ENCODE data around the gene ENAH.

The ENAH gene

DNA sequence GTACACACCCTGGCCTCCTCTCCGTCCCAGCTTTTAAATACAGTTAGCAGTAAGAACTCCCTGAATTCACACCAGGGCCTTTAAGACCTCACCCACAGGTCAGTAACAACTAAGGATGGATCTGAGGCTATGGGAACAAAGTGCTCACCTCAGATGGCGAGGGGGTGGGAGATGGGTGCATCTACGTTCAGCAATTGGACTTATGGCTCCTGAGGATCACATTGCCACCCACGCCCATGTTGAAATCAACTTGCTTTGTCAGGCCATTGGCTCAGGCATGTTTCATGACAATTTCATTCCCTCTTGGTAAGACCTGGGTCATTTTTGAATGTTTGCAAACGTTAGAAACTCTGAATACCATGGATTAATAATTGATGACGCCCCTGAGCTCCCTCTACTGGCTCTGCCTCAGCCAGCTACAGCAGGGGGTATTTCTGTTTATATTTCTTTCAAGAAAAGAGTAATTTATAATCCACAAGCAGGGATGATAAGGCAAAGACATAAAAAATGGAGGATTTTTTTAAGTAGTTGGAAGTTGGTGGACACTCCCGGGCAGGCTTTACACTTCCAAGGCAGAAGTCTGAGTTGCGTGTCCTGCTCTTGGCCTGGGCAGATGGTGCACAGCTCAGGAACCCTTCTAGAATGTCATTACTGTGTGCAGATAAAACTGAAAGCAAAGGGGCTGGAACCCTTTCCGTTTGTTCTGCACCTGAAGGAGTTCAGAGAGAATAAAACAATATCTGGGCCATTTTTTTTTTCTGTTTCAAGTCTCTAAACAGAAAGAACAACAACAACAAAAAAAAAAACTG lies 211.4 kb downstream of the ENAH start:
- Histone ChIP-seq H3K9me3 (ENCODE audit: control insufficient read depth, insufficient read depth, low read length) (no peaks in the 10 kb centered on the region), H3K9ac (ENCODE audit: low read depth, low read length) (no peak overlapping the region), H3K36me3 (ENCODE audit: insufficient read depth, low read length) (no peaks in the 10 kb centered on the region), H3K4me1 (ENCODE audit: insufficient read depth, low read length) (peaks cover 9% of the 10 kb centered on the region)

GRCh38 chr1:225440380-225441221 lies 212.3 kb downstream of the ENAH start:
- Histone ChIP-seq H3K9me3 (ENCODE audit: control insufficient read depth, insufficient read depth, low read length) (no peaks in the 10 kb centered on the region), H3K4me1 (ENCODE audit: insufficient read depth, low read length) (peaks cover under 1% of the 10 kb centered on the region), H3K36me3 (ENCODE audit: insufficient read depth, low read length) (no peaks in the 10 kb centered on the region), H3K9ac (ENCODE audit: low read depth, low read length) (no peak overlapping the region)

GRCh38 chr1:225437710-225438437 lies 215.0 kb downstream of the ENAH start:
- Histone ChIP-seq H3K4me1 (ENCODE audit: insufficient read depth, low read length) (no peaks in the 10 kb centered on the region), H3K36me3 (ENCODE audit: insufficient read depth, low read length) (no peaks in the 10 kb centered on the region), H3K9me3 (ENCODE audit: control insufficient read depth, insufficient read depth, low read length) (no peaks in the 10 kb centered on the region), H3K9ac (ENCODE audit: low read depth, low read length) (no peak overlapping the region)
